ENCODE measurements around the gene RNU6-1.

DNA sequence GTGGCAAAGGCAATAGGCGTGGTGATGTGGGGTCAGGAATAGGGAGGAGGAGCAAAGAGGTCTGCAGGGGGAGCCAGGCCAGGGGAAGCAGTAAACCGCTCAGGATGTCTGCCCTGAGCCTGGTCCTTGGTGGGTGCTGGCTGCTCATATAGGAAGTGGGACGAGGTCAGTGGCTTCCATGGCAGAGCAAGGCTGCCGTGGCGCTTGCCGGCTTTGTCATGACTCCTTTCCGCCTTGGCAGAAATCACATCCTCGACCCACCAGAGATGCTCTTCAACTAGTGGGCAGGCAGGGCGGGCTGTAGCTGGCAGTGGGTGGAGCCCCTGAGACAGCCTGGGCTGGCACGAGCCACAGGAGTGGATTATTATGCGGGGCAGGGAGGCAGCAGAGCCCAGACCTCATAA, 27.6 kb downstream of the RNU6-1 start:
- TF ChIP-seq, protein P1, sequence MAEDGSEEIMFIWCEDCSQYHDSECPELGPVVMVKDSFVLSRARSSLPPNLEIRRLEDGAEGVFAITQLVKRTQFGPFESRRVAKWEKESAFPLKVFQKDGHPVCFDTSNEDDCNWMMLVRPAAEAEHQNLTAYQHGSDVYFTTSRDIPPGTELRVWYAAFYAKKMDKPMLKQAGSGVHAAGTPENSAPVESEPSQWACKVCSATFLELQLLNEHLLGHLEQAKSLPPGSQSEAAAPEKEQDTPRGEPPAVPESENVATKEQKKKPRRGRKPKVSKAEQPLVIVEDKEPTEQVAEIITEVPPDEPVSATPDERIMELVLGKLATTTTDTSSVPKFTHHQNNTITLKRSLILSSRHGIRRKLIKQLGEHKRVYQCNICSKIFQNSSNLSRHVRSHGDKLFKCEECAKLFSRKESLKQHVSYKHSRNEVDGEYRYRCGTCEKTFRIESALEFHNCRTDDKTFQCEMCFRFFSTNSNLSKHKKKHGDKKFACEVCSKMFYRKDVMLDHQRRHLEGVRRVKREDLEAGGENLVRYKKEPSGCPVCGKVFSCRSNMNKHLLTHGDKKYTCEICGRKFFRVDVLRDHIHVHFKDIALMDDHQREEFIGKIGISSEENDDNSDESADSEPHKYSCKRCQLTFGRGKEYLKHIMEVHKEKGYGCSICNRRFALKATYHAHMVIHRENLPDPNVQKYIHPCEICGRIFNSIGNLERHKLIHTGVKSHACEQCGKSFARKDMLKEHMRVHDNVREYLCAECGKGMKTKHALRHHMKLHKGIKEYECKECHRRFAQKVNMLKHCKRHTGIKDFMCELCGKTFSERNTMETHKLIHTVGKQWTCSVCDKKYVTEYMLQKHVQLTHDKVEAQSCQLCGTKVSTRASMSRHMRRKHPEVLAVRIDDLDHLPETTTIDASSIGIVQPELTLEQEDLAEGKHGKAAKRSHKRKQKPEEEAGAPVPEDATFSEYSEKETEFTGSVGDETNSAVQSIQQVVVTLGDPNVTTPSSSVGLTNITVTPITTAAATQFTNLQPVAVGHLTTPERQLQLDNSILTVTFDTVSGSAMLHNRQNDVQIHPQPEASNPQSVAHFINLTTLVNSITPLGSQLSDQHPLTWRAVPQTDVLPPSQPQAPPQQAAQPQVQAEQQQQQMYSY (CRISPR knock-in tag; IDR thresholded peaks at IDR 0.05): no peak; the same call in 1 of the 2 replicates
- no peak for TF ChIP-seq NR1H2 (CRISPR knock-in tag; IDR thresholded peaks at IDR 0.05)
- no peak for TF ChIP-seq ESRRA (CRISPR knock-in tag; IDR thresholded peaks at IDR 0.05; ENCODE audit: borderline replicate concordance)
- TF ChIP-seq TEAD1 (CRISPR knock-in tag; IDR thresholded peaks at IDR 0.05): no peak
- TF ChIP-seq PREB (CRISPR knock-in tag; IDR thresholded peaks at IDR 0.05; ENCODE audit: borderline replicate concordance): no peak
- no peak for TF ChIP-seq CTCF (IDR thresholded peaks at IDR 0.05)
- no peak for TF ChIP-seq FOXP1 (CRISPR knock-in tag; IDR thresholded peaks at IDR 0.05; ENCODE audit: borderline replicate concordance)
- TF ChIP-seq, protein P2, sequence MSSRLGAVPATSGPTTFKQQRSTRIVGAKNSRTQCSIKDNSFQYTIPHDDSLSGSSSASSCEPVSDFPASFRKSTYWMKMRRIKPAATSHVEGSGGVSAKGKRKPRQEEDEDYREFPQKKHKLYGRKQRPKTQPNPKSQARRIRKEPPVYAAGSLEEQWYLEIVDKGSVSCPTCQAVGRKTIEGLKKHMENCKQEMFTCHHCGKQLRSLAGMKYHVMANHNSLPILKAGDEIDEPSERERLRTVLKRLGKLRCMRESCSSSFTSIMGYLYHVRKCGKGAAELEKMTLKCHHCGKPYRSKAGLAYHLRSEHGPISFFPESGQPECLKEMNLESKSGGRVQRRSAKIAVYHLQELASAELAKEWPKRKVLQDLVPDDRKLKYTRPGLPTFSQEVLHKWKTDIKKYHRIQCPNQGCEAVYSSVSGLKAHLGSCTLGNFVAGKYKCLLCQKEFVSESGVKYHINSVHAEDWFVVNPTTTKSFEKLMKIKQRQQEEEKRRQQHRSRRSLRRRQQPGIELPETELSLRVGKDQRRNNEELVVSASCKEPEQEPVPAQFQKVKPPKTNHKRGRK (CRISPR knock-in tag; IDR thresholded peaks at IDR 0.05; ENCODE audit: borderline replicate concordance): no peak
- TF ChIP-seq, protein P3, sequence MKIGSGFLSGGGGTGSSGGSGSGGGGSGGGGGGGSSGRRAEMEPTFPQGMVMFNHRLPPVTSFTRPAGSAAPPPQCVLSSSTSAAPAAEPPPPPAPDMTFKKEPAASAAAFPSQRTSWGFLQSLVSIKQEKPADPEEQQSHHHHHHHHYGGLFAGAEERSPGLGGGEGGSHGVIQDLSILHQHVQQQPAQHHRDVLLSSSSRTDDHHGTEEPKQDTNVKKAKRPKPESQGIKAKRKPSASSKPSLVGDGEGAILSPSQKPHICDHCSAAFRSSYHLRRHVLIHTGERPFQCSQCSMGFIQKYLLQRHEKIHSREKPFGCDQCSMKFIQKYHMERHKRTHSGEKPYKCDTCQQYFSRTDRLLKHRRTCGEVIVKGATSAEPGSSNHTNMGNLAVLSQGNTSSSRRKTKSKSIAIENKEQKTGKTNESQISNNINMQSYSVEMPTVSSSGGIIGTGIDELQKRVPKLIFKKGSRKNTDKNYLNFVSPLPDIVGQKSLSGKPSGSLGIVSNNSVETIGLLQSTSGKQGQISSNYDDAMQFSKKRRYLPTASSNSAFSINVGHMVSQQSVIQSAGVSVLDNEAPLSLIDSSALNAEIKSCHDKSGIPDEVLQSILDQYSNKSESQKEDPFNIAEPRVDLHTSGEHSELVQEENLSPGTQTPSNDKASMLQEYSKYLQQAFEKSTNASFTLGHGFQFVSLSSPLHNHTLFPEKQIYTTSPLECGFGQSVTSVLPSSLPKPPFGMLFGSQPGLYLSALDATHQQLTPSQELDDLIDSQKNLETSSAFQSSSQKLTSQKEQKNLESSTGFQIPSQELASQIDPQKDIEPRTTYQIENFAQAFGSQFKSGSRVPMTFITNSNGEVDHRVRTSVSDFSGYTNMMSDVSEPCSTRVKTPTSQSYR (CRISPR knock-in tag; IDR thresholded peaks at IDR 0.05): no peak
- TF ChIP-seq, protein P4, sequence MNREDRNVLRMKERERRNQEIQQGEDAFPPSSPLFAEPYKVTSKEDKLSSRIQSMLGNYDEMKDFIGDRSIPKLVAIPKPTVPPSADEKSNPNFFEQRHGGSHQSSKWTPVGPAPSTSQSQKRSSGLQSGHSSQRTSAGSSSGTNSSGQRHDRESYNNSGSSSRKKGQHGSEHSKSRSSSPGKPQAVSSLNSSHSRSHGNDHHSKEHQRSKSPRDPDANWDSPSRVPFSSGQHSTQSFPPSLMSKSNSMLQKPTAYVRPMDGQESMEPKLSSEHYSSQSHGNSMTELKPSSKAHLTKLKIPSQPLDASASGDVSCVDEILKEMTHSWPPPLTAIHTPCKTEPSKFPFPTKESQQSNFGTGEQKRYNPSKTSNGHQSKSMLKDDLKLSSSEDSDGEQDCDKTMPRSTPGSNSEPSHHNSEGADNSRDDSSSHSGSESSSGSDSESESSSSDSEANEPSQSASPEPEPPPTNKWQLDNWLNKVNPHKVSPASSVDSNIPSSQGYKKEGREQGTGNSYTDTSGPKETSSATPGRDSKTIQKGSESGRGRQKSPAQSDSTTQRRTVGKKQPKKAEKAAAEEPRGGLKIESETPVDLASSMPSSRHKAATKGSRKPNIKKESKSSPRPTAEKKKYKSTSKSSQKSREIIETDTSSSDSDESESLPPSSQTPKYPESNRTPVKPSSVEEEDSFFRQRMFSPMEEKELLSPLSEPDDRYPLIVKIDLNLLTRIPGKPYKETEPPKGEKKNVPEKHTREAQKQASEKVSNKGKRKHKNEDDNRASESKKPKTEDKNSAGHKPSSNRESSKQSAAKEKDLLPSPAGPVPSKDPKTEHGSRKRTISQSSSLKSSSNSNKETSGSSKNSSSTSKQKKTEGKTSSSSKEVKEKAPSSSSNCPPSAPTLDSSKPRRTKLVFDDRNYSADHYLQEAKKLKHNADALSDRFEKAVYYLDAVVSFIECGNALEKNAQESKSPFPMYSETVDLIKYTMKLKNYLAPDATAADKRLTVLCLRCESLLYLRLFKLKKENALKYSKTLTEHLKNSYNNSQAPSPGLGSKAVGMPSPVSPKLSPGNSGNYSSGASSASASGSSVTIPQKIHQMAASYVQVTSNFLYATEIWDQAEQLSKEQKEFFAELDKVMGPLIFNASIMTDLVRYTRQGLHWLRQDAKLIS (CRISPR knock-in tag; IDR thresholded peaks at IDR 0.05; ENCODE audit: borderline replicate concordance): no peak
